Measurements from ENCODE around the gene ARHGAP15.

ARHGAP15 gene

GRCh38 chr2:143431316-143431715 is 302.1 kb downstream of the ARHGAP15 start:
- no peak for DNase-seq
- no peak for TF ChIP-seq CTCF (IDR thresholded peaks at IDR 0.05; ENCODE audit: low read depth, low read length)

GRCh38 chr2:143433251-143433650 is 304.0 kb downstream of the ARHGAP15 start:
- TF ChIP-seq CTCF (IDR thresholded peaks at IDR 0.05; ENCODE audit: low read depth, low read length) = peak; percentile 25; the same call in 1 of the 2 replicates
- Histone ChIP-seq H3K4me3 (ENCODE audit: low read depth, low read length) (no peak overlapping the region), H3K27me3 (no peaks in the 10 kb centered on the region), H3K4me1 (no peaks in the 10 kb centered on the region), H3K36me3 (no peaks in the 10 kb centered on the region), H3K9me3 (no peaks in the 10 kb centered on the region)
- DNase-seq = no peak

More at GRCh38 chr2:143431316-143431715, 302.1 kb downstream of the ARHGAP15 start:
- Histone ChIP-seq H3K36me3 (no peaks in the 10 kb centered on the region), H3K4me1 (no peaks in the 10 kb centered on the region), H3K9me3 (no peaks in the 10 kb centered on the region), H3K27me3 (no peaks in the 10 kb centered on the region), H3K4me3 (ENCODE audit: low read depth, low read length) (no peak overlapping the region)

GRCh38 chr2:143433840-143434239 is 304.6 kb downstream of the ARHGAP15 start:
- Histone ChIP-seq H3K36me3 (no peaks in the 10 kb centered on the region), H3K27me3 (no peaks in the 10 kb centered on the region), H3K4me1 (no peaks in the 10 kb centered on the region), H3K4me3 (ENCODE audit: low read depth, low read length) (no peak overlapping the region), H3K9me3 (no peaks in the 10 kb centered on the region)
- DNase-seq = no peak
- TF ChIP-seq CTCF (IDR thresholded peaks at IDR 0.05; ENCODE audit: low read depth, low read length) = no peak

- Histone ChIP-seq H3K27me3 (no peaks in the 10 kb centered on the region), H3K4me1 (no peaks in the 10 kb centered on the region), H3K36me3 (no peaks in the 10 kb centered on the region), H3K9me3 (no peaks in the 10 kb centered on the region), H3K4me3 (ENCODE audit: low read depth, low read length) (no peak overlapping the region)
- DNase-seq = no peak
- no peak for TF ChIP-seq CTCF (IDR thresholded peaks at IDR 0.05; ENCODE audit: low read depth, low read length)
Measured at GRCh38 chr2:143434445-143434844, 305.2 kb downstream of the ARHGAP15 start.

- Histone ChIP-seq H3K4me3 (ENCODE audit: low read depth, low read length) (no peak overlapping the region), H3K27me3 (no peaks in the 10 kb centered on the region), H3K9me3 (no peaks in the 10 kb centered on the region), H3K36me3 (no peaks in the 10 kb centered on the region), H3K4me1 (no peaks in the 10 kb centered on the region)
- no peak for TF ChIP-seq CTCF (IDR thresholded peaks at IDR 0.05; ENCODE audit: low read depth, low read length)
- DNase-seq = no peak
Measured at GRCh38 chr2:143435131-143435530, 305.9 kb downstream of the ARHGAP15 start.

- no peaks in the 10 kb centered on the region for H3K4me1 ChIP-seq
Measured at GRCh38 chr2:143436951-143437350, 307.7 kb downstream of the ARHGAP15 start.

More at GRCh38 chr2:143436951-143437350, 307.7 kb downstream of the ARHGAP15 start:
- no peak overlapping the region for H3K4me3 ChIP-seq (ENCODE audit: low read depth, low read length)
- no peak for DNase-seq
- H3K9me3 ChIP-seq = no peaks in the 10 kb centered on the region
- H3K36me3 ChIP-seq = no peaks in the 10 kb centered on the region
- H3K27me3 ChIP-seq = no peaks in the 10 kb centered on the region
- TF ChIP-seq CTCF (IDR thresholded peaks at IDR 0.05; ENCODE audit: low read depth, low read length) = no peak
